Activated CD8-positive, alpha-beta memory T cell treated with anti-CD3 and anti-CD28 coated beads, Interleukin-2, amount 50 U/mL, for 1 hour (primary cell): Measurements from ENCODE around the gene NXPE3.

Experiments
- DNase-seq: peaks from one replicate; pipeline ENCODE4 v3.0.0-alpha.2; 2020; ENCODE audit errors: extremely low read depth

NXPE3 gene

GRCh38 chr3:101802179-101802578 lies 23.2 kb downstream of the NXPE3 start:
- DNase-seq = no peak

- DNase-seq = peak; percentile 43
Measured at GRCh38 chr3:101803173-101803782, 24.3 kb downstream of the NXPE3 start.

- DNase-seq = no peak
Measured at GRCh38 chr3:101803939-101804338, 24.9 kb downstream of the NXPE3 start.

- no peak for DNase-seq
Measured at GRCh38 chr3:101806491-101806890, 27.5 kb downstream of the NXPE3 start.

GRCh38 chr3:101807888-101808287 lies 28.9 kb downstream of the NXPE3 start:
- no peak for DNase-seq

GRCh38 chr3:101809178-101810021 lies 30.4 kb downstream of the NXPE3 start:
- peak; percentile 17 for DNase-seq

- DNase-seq = no peak
Measured at GRCh38 chr3:101810022-101810418, 31.0 kb downstream of the NXPE3 start.

- no peak for DNase-seq
Measured at GRCh38 chr3:101811875-101812274, 32.9 kb downstream of the NXPE3 start.

- DNase-seq = no peak
Measured at GRCh38 chr3:101812895-101813294, 33.9 kb downstream of the NXPE3 start.

- DNase-seq = no peak
Measured at GRCh38 chr3:101813817-101814440, 34.9 kb downstream of the NXPE3 start.

- DNase-seq = no peak
Measured at GRCh38 chr3:101814835-101815234, 35.8 kb downstream of the NXPE3 start.

GRCh38 chr3:101816215-101817149 lies 37.5 kb downstream of the NXPE3 start:
- DNase-seq = no peak

GRCh38 chr3:101817992-101818391 lies 39.0 kb downstream of the NXPE3 start:
- DNase-seq = no peak

- no peak for DNase-seq
Measured at GRCh38 chr3:101819649-101820206, 40.7 kb downstream of the NXPE3 start.

- DNase-seq = no peak
Measured at GRCh38 chr3:101821503-101821902, 42.5 kb downstream of the NXPE3 start.

GRCh38 chr3:101823525-101823924 lies 44.5 kb downstream of the NXPE3 start:
- no peak for DNase-seq

GRCh38 chr3:101824702-101825101 lies 45.7 kb downstream of the NXPE3 start:
- DNase-seq = no peak

GRCh38 chr3:101825904-101826445 lies 47.0 kb downstream of the NXPE3 start:
- no peak for DNase-seq

- DNase-seq = peak; percentile 61
Measured at GRCh38 chr3:101827211-101828174, 48.5 kb downstream of the NXPE3 start.

GRCh38 chr3:101828276-101828675 lies 49.3 kb downstream of the NXPE3 start:
- no peak for DNase-seq
